GM19468 (cell line): ENCODE measurements around the gene PRAMEF18.
"Not testable (repeated sequence)": the region's sequence is repeated elsewhere in the genome, so short reads cannot be mapped to it uniquely, and the experiment has no call there.

Source experiments
- ATAC-seq: cut with Tn5 transposase; IDR thresholded peaks from one replicate; pipeline ENCODE4 v1.9.1; 2021; ENCODE audit warnings: mild to moderate bottlenecking, moderate library complexity, moderate number of reproducible peaks; ENCODE audit not compliant: unreplicated experiment; ENCODE audit errors: extremely low read depth

Gene PRAMEF18, protein sequence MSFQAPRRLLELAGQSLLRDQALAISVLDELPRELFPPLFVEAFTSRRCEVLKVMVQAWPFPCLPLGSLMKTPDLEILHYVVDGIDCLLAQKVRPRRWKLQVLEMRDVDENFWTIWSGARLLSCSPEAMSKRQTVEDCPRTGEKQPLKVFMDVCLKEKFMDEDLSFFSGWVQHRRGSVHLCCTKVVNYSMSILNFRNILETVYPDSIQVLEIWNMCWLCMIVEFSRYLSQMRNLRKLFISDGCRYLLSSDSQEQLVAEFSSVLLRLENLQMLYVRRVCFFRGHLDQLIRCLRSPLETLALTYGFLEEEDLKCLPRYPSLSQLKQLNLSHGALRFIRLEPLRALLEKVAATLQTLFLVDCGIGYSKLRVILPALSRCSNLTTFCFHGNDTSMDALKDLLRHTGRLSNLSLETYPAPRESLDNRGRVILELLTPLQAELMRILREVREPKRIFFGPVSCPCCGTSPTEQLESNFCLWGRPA

DNA sequence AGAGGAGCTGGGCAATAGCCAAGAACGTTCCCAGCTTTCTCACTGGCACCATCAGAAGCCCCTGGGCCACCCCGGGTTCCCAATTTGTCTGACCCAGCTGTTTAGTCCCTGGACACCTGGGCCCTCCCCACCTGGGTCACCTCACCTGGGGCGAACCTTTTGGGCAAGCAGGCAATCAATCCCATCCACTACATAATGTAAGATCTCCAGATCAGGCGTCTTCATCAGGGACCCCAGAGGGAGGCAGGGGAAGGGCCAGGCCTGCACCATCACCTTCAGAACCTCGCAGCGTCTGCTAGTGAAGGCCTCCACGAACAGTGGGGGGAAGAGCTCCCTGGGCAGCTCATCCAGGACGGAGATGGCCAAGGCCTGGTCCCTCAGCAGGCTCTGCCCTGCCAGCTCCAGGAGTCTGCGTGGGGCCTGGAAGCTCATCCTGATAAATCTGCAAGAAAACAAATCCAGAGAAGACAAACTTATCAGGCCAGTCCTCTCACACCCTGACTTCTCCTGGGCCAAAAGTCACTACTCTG, at the start of gene PRAMEF18:
Gene PRAMEF18 (minus strand): TSS at position 480 of the 530 bp plus-strand sequence. CDS start 48 bp downstream, at position 432.
- ATAC-seq, result not testable (repeated sequence)

DNA sequence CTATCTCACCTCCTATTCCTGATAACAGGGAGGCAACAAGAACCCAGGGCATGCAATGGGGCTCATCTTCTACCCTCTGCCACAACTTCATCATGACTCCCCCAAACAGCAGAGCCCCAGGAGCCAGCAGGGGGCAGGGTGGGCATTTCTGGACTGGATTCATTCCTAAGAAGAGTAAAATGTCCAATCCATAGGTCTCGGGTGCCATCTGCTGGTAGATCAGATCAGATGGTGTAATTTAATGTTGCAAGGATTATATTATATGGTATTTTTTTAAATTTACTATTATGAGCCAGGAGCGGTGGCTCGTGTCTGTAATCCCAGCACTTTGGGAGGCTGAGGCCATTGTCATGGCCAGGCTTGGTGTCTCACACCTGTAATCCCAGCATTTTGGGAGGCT, 39.2 kb upstream of the PRAMEF18 start:
- ATAC-seq, result not testable (repeated sequence)

DNA sequence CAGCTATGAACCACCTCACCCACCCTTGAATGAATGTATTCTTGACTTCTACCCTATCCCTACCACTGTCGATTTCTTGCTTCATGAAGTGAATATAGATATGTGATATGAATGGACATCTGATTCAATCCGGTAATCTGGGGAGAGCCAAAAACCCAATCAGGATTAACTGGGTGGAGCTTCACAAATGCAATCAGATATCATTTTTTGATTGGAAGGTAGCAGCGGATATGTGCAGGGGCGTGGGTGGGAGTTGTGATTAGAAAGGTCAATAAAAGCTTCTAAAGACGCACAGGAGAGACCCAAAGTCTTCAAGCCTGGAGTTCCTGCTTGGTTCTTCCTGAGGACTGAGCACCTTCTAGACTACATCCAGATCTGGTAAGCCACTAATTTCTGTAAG, 27.9 kb upstream of the PRAMEF18 start, which contains the start of gene PRAMEF5:
Gene PRAMEF5 (plus strand): TSS at position 301 of the 400 bp plus-strand sequence. CDS start 5,071 bp downstream, outside the sequence.
- not testable (repeated sequence) for ATAC-seq

DNA sequence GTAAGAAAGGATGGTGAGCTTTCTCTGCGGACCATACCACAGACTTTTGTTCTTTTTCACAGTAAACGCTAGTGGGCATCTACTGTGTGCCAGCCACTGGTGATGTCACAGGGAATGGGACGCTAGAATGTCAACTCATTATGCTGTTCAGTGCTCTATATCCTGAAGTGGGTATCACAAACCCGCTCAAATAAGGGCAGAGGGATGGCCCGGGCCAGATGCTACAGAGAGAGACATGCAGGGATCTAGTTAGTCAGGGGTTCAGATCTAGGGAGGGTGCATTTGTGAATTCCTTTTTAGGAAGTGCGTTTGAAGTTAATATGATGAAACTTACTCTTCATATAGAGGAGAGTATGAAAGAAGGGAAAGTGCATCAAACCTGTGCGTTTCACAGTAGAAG, 21.2 kb upstream of the PRAMEF18 start:
- not testable (repeated sequence) for ATAC-seq

DNA sequence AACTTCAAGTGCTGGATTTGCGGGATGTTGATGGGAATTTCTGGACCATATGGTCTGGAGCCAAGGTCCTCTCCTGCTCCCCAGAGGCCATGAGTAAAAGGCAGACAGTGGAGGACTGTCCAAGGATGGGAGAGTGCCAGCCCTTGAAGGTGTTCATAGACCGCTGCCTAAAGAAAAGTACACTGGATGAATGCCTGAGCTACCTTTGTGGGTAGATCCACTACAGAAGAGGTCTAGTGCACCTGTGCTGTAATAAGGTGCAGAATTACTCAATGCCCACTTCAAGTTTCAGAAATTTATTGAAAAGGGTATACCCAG, 20.6 kb upstream of the PRAMEF18 start:
- ATAC-seq, result not testable (repeated sequence)

DNA sequence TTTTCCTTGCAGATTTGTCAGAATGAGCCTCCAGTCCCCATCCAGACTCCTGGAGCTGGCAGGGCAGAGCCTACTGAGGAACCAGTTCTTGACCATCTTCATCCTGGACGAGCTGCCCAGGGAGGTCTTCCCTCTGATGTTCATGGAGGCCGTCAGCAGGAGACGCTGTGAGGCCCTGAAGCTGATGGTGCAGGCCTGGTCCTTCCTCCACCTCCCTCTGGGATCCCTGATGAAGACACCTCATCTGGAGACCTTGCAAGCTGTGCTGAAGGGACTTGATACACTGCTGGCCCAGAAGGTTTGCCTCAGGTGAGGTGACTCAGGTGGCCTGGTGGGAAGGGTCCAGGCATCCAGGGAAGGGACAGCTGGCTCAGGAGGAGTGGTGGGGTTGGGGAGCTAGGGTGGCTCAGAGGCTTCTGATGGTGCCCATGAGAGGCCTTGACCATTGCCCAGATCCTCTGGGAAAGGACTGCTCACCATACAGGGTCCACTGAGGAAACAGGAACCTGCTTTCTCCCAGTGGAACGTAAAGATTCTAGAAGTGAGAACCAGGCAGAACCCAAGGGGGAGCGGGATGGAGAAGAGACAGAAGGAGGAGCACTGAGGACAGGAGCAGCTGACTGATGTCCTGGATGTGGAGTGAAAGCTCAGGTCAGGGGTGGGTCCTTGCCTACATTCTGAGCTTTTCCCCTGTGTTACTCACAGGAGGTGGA, 20.0 kb upstream of the PRAMEF18 start:
- not testable (repeated sequence) for ATAC-seq

DNA sequence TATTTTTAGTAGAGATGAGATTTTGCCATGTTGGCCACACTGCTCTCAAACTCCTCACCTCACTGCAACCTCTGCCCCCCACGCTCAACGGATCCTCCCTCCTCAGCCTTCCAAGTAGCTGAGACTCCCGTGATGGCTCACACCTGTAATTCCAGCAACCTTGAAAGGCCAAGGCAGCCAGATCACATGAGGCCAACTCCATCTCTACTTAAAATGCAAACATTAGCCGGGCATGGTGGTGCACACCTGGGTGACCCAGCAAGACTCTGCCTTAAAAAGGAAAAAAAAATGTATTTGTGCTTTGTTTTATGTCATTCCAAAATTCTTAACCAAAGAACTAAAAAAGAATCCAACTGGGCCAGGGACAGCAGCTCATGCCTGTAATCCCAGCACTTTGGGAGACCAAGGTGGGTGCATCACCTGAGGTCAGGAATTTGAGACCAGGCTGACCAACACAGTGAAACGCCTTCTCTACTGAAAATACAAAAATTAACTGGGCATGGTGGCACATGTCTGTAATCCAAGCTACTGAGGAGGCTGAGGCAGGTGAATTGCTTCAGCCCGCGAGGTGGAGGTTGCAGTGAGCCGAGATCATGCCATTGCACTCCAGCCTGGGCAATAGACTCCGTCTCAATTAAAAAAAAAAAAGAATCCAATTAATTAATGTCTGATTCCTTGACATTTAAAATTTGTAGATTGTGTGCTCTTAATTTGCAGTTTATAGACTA, 17.7 kb upstream of the PRAMEF18 start:
- ATAC-seq, result not testable (repeated sequence)

DNA sequence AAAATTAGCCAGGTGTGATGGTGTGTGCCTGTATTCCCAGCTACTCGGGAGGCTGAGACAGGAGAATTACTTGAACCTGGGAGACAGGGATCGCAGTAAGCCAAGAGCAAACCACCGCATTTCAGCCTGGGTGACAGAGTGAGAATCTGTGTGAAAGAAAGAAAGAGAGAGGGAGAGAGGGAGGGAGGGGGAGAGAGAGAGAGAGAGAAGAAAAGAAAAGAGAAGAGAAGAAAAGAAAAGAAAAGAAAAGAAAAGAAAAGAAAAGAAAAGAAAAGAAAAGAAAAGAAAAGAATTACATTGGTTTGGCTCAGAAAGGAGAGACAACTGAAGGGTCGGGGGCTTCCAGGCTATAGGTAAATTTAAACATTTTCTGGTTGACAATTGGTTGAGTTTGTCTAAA, 13.7 kb upstream of the PRAMEF18 start:
- not testable (repeated sequence) for ATAC-seq

DNA sequence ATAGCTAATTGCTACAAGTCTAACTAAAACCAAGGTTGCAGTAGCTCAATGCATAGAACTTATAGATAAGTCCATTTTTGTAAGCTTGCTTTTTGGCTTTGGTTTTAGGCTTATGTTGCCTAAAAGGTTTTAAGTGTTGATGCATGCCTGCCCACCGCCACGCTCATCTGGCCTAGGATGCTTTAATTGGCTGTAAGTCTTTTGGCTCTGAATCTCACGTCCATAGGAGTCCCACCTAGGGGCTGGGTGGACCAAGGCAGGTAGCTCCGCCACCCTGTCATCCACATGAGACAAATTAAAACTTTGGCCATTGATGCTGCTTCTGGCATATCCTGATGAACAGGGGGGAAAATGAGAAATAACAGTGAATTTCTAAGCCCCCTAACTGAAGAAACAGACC, 11.6 kb upstream of the PRAMEF18 start:
- ATAC-seq, result not testable (repeated sequence)

DNA sequence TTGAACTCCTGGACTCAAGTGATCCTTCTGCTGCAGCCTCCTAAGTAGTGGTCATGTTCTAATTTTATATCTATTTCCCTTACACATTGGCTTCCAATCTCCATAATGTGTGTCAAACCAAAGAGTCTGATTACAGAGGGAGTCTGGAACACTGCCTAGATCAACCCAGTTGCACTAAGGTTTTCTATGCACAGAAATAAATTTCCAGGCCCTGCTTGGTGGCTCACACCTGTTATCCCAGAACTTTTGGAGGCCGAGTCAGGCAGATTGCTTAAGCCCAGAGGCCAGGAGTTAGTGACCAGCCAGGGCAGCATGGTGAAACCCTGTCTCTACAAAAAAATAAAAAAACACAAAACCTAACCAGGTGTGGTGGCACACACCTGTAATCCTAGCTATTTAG, 8.1 kb upstream of the PRAMEF18 start:
- not testable (repeated sequence) for ATAC-seq

DNA sequence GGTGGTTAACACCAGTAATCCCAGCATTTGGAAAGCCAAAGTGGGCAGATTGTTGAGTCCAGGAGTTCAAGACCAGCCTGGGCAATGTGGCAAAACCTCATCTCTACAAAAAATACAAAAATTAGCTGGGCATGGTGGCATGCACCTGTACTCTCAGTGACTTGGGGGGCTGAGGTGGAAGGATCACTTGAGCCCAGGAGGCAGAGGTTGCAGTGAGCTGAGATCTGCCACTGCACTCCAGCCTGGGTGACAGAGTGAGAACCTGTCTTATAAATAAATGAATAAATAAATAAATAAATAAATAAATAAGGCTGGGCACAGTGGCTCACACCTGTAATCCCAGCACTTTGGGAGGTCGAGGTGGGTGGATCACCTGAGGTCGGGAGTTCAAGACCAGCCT, 6.1 kb upstream of the PRAMEF18 start:
- ATAC-seq, result not testable (repeated sequence)

DNA sequence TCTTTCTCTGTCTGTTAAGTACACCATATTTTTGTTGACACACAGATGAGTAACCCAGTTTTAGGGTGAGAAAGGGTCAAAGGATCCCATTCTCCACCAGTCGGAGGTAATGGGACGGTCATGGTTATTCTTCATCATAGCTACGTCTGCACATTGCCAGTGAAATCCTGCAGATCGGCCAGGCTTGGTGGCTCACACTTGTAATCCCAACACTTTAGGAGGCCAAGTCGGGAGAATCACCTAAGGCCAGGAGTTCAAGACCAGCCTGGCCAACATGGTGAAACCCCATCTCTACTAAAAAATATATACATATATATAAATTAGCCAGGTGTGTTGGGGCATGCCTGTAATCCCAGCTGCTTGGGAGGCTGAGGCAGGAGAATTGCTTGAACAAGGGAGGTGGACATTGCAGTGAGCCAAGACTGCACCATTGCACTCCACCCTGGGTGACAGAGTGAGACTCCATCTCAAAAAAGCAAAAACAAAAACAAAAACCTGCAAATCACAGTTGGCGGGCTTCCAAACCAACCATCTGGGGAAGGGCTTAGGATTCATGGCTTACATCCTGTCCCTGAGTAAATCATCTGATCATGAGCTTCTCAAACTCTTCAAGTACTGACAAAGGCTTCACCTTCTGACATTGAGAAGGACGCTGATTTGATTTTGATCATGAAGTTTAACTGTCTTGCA, 5.3 kb upstream of the PRAMEF18 start:
- not testable (repeated sequence) for ATAC-seq

DNA sequence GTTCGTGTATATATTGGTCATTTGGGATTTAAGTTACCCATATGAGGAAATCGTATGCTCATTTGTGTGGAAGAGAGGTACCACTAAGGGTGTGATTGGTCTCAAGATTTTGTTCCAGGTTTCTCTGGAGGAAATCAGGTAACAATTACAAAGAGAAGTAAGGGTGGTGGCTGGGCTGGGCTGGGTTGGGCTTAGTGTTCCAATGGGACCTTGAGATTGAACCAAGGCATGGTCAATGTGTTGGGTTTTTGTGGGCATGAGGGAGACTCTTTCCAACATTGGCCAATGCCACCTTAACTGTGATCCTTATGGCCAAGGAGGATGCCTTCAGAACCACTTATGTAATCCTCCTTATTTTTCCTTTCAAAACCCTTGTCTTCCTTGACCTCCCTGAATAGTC, 4.6 kb upstream of the PRAMEF18 start:
- not testable (repeated sequence) for ATAC-seq

DNA sequence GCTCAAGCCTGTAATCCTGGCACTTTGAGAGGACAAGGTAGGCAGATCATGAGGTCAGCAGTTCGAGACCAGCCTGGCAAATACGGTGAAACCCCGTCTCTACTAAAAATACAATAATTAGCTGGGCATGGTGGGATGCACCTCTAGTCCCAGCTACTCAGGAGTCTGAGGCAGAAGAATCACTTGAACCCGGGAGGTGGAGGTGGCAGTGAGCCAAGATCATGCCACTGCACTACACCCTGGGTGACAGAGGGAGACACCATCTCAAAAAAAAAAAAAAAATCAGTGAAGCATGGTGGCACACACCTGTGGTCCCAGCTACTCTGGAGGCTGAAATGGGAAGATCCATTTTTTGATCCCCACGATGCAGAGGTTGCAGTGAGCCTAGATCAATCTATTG, 4.1 kb upstream of the PRAMEF18 start:
- ATAC-seq, result not testable (repeated sequence)

DNA sequence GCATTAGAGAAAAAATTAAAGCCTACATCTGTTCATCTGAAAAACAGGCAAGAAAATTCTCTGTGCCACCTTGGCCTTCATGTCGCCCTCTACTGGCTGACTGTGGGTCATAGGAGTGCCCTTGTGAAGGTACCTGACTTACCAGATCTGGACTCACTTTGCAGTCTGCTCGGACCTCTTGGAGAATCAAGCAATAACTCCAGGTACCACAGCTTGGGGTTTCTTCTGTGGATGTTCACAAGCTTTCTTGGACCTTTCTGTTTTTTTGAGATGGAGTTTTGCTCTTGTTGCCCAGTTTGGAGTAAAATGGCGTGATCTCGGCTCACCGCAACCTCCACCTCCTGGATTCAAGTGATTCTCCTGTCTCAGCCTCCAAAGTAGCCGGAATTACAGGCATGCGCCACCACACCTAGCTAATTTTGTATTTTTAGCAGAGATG, 2.4 kb upstream of the PRAMEF18 start:
- peak; percentile 24 for ATAC-seq

DNA sequence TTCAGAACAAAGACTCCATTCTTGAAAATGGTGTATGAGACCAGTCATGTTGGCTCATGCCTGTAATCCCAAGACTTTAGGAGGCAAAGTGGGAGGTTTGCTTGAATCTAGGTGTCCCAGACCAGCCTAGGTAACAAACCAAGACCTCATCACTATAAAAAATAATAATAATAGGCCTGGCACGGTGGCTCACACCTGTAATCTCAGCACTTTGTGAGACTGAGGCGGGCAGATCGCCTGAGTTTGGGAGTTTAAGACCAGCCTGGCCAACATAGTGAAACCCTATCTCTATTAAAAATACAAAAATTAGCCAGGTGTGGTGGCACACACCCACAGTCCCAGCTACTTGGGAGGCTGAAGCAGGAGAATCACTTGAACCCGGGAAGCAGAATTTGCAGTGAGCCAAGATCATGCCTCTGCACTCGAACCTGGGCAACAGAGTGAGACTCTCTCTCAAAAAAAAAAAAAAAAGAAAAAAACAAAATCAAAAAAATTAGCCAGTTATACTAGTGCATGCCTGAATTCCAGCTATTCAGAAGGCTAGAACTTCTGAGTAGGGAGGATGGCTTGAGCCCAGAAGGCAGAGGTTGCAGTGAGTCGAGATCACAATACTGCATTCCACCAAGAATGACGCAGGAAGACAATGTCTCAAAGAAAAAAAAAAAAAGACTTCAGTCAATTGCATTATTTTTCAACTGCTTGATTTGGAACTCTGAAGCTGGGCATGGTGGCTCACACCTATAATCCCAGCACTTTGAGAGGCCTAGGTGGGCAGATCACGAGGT, 1.5 kb upstream of the PRAMEF18 start:
- not testable (repeated sequence) for ATAC-seq

DNA sequence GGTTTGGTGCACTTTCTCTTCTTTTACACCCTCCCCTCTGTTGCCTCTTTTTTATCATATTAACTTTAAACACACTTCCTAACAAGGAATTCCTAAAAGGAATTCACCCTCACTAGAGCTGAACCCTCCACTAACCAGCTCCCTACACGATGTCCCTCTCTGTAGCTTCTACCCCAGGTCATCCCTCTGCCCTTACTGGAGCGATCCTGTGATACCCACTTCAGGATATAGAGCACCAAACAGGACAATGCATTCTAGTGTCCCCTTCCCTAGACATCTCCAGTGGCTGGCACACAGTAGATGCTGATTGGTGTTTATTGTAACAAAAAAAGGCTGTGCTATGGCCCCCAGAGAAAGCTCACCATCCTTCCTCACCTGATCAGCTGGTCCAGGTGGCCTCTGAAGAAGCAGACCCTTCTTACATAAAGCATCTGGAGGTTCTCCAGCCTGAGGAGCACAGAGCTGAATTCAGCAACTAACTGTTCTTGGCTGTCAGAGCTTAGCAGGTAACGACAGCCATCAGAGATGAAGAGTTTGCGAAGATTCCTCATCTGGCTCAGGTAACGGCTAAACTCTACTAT, 1.4 kb downstream of the PRAMEF18 start:
- ATAC-seq, result no peak

DNA sequence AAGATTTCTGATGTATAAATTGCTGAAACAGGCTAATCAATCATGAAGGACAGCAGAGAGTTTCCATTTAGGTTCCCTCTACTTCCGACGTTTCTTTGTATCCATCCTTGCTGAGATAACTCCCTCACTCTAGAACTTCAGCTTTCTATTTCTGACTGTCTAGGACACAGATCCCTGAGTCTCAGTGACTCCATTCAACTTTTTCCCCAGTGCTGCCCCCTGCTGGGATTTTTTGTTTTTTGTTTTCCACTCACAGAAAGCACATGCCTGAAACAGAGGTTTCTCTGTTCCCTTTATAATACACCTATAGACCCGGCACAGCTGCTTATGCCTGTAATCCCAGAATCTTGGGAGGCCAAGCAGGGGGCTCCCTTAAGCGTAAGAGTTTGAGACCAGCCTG, 3.2 kb downstream of the PRAMEF18 start:
- ATAC-seq, result not testable (repeated sequence)
